Stomach (tissue), 9 donors: ENCODE data around the gene ATP6V1G2. TPM values are rescaled to one million over a fixed set of nuclear protein-coding genes. Genes with fewer than 3 reads are reported as not detected.
A peak's percentile ranks its signal among the peaks of the same experiment; 100 is the strongest.
"Not testable (repeated sequence)": the region's sequence is repeated elsewhere in the genome, so short reads cannot be mapped to it uniquely, and the experiment has no call there.

ENCODE experiments used
- DNase-seq, 2 donors: peaks; one replicate each; pipeline versions ENCODE4 v3.0.0 to v3.0.0-alpha.2; 2013 to 2019
- H3K27ac ChIP-seq, 5 donors: fragments of 200-600 bp in 4 of 5; sonication (generic) in 4 of 5; one replicate each; pipeline ENCODE4 v1.5.1; 2013 to 2019; ENCODE audit warnings: mild to moderate bottlenecking in 1 of 5, moderate library complexity in 1 of 5
- H3K27me3 ChIP-seq, 3 donors: fragments of 200-600 bp; sonication (generic); one replicate each; pipeline ENCODE4 v1.5.1; 2017 to 2019; ENCODE audit warnings: mixed run types in 1 of 3
- H3K36me3 ChIP-seq, 4 donors: fragments of 200-600 bp; sonication (generic); 1 replicate in 3 of 4; 2 replicates in 1 of 4; pipeline ENCODE4 v1.5.1; 2016 to 2019
- H3K4me1 ChIP-seq, 4 donors: fragments of 200-600 bp; sonication (generic); one replicate each; pipeline ENCODE4 v1.5.1; 2016 to 2019
- H3K4me3 ChIP-seq, 4 donors: fragments of 200-600 bp; sonication (generic) in 3 of 4; one replicate each; pipeline ENCODE4 v1.5.1; 2016 to 2019; ENCODE audit warnings: mild to moderate bottlenecking in 1 of 4
- H3K9me3 ChIP-seq, 4 donors: fragments of 200-600 bp; sonication (generic); one replicate each; pipeline ENCODE4 v1.5.1; 2016 to 2019
- POLR2A ChIP-seq, 4 donors: fragments of 450-650 bp; IDR thresholded peaks; one replicate each; pipeline ENCODE4 v1.6.1; 2016; ENCODE audit warnings: antibody characterized with exemption in 4 of 4, control low read depth in 2 of 4, mild to moderate bottlenecking in 1 of 4, moderate library complexity in 1 of 4
- POLR2AphosphoS5 ChIP-seq, 3 donors: sonication (generic); formaldehyde crosslinking; IDR thresholded peaks; one replicate each; pipeline ENCODE4 v1.6.1; 2016; ENCODE audit warnings: antibody characterized with exemption in 3 of 3
- WGBS, 5 donors: extraction: QIAGEN DNeasy Blood & Tissue Kit in 3 of 5; methylation state at CpG; one replicate each; pipeline versions ENCODE4 v1.1.5 to v1.1.7; 2013 to 2018; 5-methylcytosine and 5-hydroxymethylcytosine counted together
- intact Hi-C: fragments of 100-400 bp; cut with DNase I; formaldehyde crosslinking; loops from one replicate; pipeline ENCODE4 v1.15.1; 2023; ENCODE audit warnings: low total_unique reads
- polyA plus RNA-seq, 3 donors: library from polyadenylated mRNA; stranded (reverse); fragments of 200-250 nt; gene quantifications; one replicate each; pipeline ENCODE4 v1.2.3, GENCODE V29; 2013
- small RNA-seq, 4 donors: library from RNA; depleted of rRNA; stranded (forward); fragments of <200 nt; gene quantifications; one replicate each; pipeline ENCODE3, GENCODE V24; 2016
- total RNA-seq, 5 donors: library from RNA; depleted of rRNA; stranded (reverse); fragments of >200 nt; gene quantifications; one replicate each; pipeline versions ENCODE4 v1.1.0 to v1.2.3, GENCODE V29; 2014 to 2016
- TF ChIP-seq, protein P1 (sequence below), 7 experiments: fragments of 450-650 bp in 4 of 7; fragments of 200-600 bp in 3 of 7; sonication (generic) in 3 of 7; IDR thresholded peaks; one replicate each; pipeline ENCODE4 v1.5.1; 2016 to 2019; ENCODE audit warnings: antibody characterized with exemption in 7 of 7, control low read depth in 2 of 7, mild to moderate bottlenecking in 1 of 7
- donor health status: healthy with polysubstance abuse.
- donor health status: Bipolar disorder and iron deficiency.
- donor health status: healthy.

Gene ATP6V1G2
- total and polyA plus RNA-seq, 8 donors = 0.87 to 4.6 (median 1.8) TPM; not detected in 2

DNA sequence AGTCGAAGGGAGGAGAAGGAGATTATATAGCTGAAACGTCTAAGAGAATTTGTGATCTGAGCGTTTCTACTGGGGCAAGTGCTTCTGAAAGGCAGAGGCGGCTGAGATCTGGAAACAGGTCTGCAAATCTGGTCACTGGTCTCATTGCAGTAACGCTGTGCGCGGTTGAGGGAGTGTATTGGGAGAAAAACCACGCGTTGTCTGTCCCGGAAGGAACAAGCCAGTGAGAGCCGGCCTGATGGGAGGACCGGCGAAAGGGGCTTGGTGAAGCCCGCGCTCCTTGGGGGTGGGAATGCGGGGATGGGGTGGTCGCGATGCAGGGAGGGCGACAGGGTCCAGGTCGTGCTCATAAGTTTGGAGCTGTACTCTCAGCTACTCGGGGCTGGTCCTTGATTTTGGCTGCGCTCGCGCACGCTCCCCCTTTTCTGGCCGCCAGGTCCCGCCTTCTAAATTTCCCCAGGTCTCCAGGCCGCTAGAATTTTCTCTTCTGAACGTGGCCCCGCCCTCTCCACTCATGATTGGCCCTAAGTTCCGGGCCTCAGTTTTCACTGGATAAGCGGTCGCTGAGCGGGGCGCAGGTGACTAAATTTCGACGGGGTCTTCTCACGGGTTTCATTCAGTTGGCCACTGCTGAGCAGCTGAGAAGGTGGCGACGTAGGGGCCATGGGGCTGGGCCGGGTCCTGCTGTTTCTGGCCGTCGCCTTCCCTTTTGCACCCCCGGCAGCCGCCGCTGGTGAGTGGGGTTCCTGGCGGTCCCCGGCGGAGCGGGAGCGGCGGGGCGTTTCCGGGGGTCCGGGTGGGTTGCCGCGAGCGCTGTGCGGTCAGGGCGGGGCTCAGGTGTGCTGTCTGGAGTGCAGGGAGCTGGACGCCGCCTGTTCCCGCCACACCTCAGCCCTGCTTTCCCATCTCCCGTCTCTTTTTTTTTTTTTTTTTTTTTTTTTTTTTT, 48.6 kb downstream of the ATP6V1G2 start, which contains the start of gene MICB:
Gene MICB (plus strand): TSS at position 615 of the 946 bp plus-strand sequence. CDS start 49 bp downstream, at position 664.
- intact Hi-C loops = no loop called here
- WGBS, 5 donors = 0 to 1% (median 1%) methylated on average over 46 to 64 of the region's 64 CpGs
- TF ChIP-seq, protein P1, sequence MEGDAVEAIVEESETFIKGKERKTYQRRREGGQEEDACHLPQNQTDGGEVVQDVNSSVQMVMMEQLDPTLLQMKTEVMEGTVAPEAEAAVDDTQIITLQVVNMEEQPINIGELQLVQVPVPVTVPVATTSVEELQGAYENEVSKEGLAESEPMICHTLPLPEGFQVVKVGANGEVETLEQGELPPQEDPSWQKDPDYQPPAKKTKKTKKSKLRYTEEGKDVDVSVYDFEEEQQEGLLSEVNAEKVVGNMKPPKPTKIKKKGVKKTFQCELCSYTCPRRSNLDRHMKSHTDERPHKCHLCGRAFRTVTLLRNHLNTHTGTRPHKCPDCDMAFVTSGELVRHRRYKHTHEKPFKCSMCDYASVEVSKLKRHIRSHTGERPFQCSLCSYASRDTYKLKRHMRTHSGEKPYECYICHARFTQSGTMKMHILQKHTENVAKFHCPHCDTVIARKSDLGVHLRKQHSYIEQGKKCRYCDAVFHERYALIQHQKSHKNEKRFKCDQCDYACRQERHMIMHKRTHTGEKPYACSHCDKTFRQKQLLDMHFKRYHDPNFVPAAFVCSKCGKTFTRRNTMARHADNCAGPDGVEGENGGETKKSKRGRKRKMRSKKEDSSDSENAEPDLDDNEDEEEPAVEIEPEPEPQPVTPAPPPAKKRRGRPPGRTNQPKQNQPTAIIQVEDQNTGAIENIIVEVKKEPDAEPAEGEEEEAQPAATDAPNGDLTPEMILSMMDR (IDR thresholded peaks at IDR 0.05) = peak in 1 of 7 experiments; percentile 15
- no peak for TF ChIP-seq POLR2AphosphoS5 (IDR thresholded peaks at IDR 0.05)
- H3K27me3 ChIP-seq = peaks cover 0 to 21% (median 0%) of the 10 kb centered on the region in 3 donors
- H3K9me3 ChIP-seq = no peaks in the 10 kb centered on the region
- peak; percentile 83 to 86 for DNase-seq
- peaks cover 0 to 58% (median 31%) of the 10 kb centered on the region in 4 donors for H3K4me1 ChIP-seq
- H3K36me3 ChIP-seq = no peaks in the 10 kb centered on the region
- peak within 1 kb of the TSS; percentile 55 to 80 (median 66) for H3K4me3 ChIP-seq
- H3K27ac ChIP-seq = peak within 1 kb of the TSS in 4 of 5 donors; percentile 34 to 74 (median 68)

DNA sequence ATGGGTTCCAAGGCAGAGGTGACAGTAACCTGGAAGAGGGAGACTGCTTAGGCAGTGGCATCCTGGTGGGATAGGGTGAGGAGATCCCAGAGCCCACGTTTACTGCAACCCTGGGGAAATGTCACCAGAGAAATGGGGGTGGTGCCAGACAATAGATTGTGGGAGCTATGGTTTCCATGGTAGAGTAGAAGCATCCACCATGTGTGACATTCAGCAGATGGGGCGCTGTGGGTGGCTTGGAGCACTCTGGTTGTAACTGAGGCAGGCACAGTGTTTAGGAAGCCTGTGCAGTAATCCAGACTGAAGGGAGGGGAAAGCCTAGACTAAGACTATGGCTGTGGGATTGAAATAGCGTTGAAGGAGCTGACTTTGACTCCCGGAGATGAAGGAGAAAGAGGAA, 49.6 kb downstream of the ATP6V1G2 start:
- peaks cover 0 to 18% (median 0%) of the 10 kb centered on the region in 3 donors for H3K27me3 ChIP-seq
- H3K9me3 ChIP-seq, H3K4me3 ChIP-seq, H3K27ac ChIP-seq, H3K36me3 ChIP-seq, DNase-seq, intact Hi-C loops: not testable (repeated sequence)
- H3K4me1 ChIP-seq = peaks cover 0 to 62% (median 31%) of the 10 kb centered on the region in 4 donors
- 36 to 62% (median 47%) methylated on average over 4 of the region's 4 CpGs for WGBS, 5 donors

DNA sequence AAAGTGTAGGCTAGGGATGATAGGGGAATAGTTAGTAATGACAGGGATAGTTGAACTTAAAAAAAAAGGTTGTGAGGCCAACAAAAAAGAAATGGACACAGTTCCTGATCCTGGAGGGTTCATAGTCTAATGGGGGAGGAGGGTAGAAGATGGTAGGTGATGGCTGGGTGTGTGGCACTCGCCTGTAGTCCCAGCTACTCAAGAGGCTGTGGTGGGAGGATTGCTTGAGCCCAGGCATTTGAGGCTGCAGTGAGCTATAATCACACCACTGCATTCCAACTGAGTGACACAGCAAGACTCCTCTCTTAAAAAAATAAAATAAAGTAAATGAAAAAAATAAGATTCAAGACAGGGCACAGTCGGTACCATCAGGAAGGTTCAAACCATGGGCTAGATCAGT, 50.8 kb downstream of the ATP6V1G2 start:
- intact Hi-C loops = no loop called here

More for the DNA sequence above, 50.8 kb downstream of the ATP6V1G2 start:
- peaks cover 0 to 65% (median 31%) of the 10 kb centered on the region in 4 donors for H3K4me1 ChIP-seq
- no peak for DNase-seq
- no peaks in the 10 kb centered on the region for H3K9me3 ChIP-seq
- TF ChIP-seq, protein P1 (IDR thresholded peaks at IDR 0.05) = no peak
- TF ChIP-seq POLR2AphosphoS5 (IDR thresholded peaks at IDR 0.05) = no peak
- no peak for TF ChIP-seq POLR2A (IDR thresholded peaks at IDR 0.05)
- H3K27ac ChIP-seq = peak overlapping the region in 2 of 5 donors; percentile 77 to 84
- 63 to 84% (median 72%) methylated on average over 2 of the region's 2 CpGs for WGBS, 5 donors
- H3K27me3 ChIP-seq = peaks cover 0 to 22% (median 0%) of the 10 kb centered on the region in 3 donors
- peak overlapping the region in 2 of 4 donors; percentile 59 to 67 for H3K4me3 ChIP-seq
- H3K36me3 ChIP-seq = no peaks in the 10 kb centered on the region

Small RNA genes within 50 kb of the gene (small RNA-seq; reads per million reads assigned to genes)
- gene AL663061.1 (0 reads per million in 4 donors), gene RF00019 (0 reads per million in 4 donors), gene SNORD117 (107 to 376 (median 246) reads per million in 4 donors), gene SNORD84 (0 reads per million in 4 donors)

Other genes with a start within 250 kb of the ATP6V1G2 start
Only the 30 nearest of the 31 such genes appear.
- gene HLA-B, start 189.4 kb downstream of the ATP6V1G2 start, total RNA-seq = 1,000 to 10,000 TPM in 3 of 5 donors, 100 to 1,000 TPM in 2; 134 to 1,907 (median 1,119) TPM
- gene HLA-B, start 189.4 kb downstream of the ATP6V1G2 start, polyA plus RNA-seq = 100 to 1,000 TPM; 302 to 830 (median 436) TPM
- 10 to 100 TPM in 3 of 5 donors, 1 to 10 TPM in 2; 2.0 to 13.4 (median 11.1) TPM for gene MICA, start 143.0 kb downstream of the ATP6V1G2 start, total RNA-seq
- 10 to 100 TPM in 2 of 3 donors, 1 to 10 TPM in 1; 9.9 to 13.6 (median 13.1) TPM for gene MICA, start 143.0 kb downstream of the ATP6V1G2 start, polyA plus RNA-seq
- 1 to 10 TPM in 1 of 5 donors, under 1 TPM in 2, not detected in 2; 0.29 to 1.7 (median 0.89) TPM for gene MICB, start 48.5 kb downstream of the ATP6V1G2 start, total RNA-seq
- gene MICB, start 48.5 kb downstream of the ATP6V1G2 start, polyA plus RNA-seq = 1 to 10 TPM in 1 of 3 donors, under 1 TPM in 2; 0.76 to 1.4 (median 0.83) TPM
- not detected for gene MCCD1, start 17.6 kb downstream of the ATP6V1G2 start, total RNA-seq
- not detected for gene MCCD1, start 17.6 kb downstream of the ATP6V1G2 start, polyA plus RNA-seq
- 100 to 1,000 TPM; 198 to 445 (median 248) TPM for gene DDX39B, start 4.6 kb downstream of the ATP6V1G2 start, total RNA-seq
- gene DDX39B, start 4.6 kb downstream of the ATP6V1G2 start, polyA plus RNA-seq = 100 to 1,000 TPM; 255 to 383 (median 255) TPM
- gene NFKBIL1, start 1.0 kb upstream of the ATP6V1G2 start, total RNA-seq = 10 to 100 TPM in 4 of 5 donors, under 1 TPM in 1; 0.45 to 51.9 (median 13.6) TPM
- 10 to 100 TPM; 23.9 to 45.1 (median 29.9) TPM for gene NFKBIL1, start 1.0 kb upstream of the ATP6V1G2 start, polyA plus RNA-seq
- not detected for gene LTA, start 25.7 kb upstream of the ATP6V1G2 start, total RNA-seq
- under 1 TPM in 1 of 3 donors, not detected in 2; 0.18 TPM for gene LTA, start 25.7 kb upstream of the ATP6V1G2 start, polyA plus RNA-seq
- gene TNF, start 29.0 kb upstream of the ATP6V1G2 start, total RNA-seq = under 1 TPM in 1 of 5 donors, not detected in 4; 0.58 TPM
- gene TNF, start 29.0 kb upstream of the ATP6V1G2 start, polyA plus RNA-seq = under 1 TPM in 2 of 3 donors, not detected in 1; 0.28 to 0.31 TPM
- 1 to 10 TPM in 1 of 5 donors, not detected in 4; 4.8 TPM for gene LTB, start 35.8 kb upstream of the ATP6V1G2 start, total RNA-seq
- 10 to 100 TPM in 1 of 3 donors, 1 to 10 TPM in 2; 4.2 to 13.4 (median 9.0) TPM for gene LTB, start 35.8 kb upstream of the ATP6V1G2 start, polyA plus RNA-seq
- gene LST1, start 39.7 kb upstream of the ATP6V1G2 start, total RNA-seq = 1 to 10 TPM in 2 of 5 donors, not detected in 3; 2.9 to 6.7 TPM
- 10 to 100 TPM in 2 of 3 donors, 1 to 10 TPM in 1; 8.8 to 35.4 (median 26.7) TPM for gene LST1, start 39.7 kb upstream of the ATP6V1G2 start, polyA plus RNA-seq
- not detected for gene NCR3, start 46.4 kb upstream of the ATP6V1G2 start, total RNA-seq
- gene NCR3, start 46.4 kb upstream of the ATP6V1G2 start, polyA plus RNA-seq = under 1 TPM in 1 of 3 donors, not detected in 2; 0.25 TPM
- gene AIF1, start 68.6 kb upstream of the ATP6V1G2 start, total RNA-seq = 10 to 100 TPM in 2 of 5 donors, 1 to 10 TPM in 2, not detected in 1; 3.2 to 38.3 (median 15.6) TPM
- gene AIF1, start 68.6 kb upstream of the ATP6V1G2 start, polyA plus RNA-seq = 10 to 100 TPM; 28.2 to 74.2 (median 68.7) TPM
- 100 to 1,000 TPM in 3 of 5 donors, 10 to 100 TPM in 2; 49.4 to 125 (median 107) TPM for gene PRRC2A, start 74.1 kb upstream of the ATP6V1G2 start, total RNA-seq
- 100 to 1,000 TPM in 1 of 3 donors, 10 to 100 TPM in 2; 56.4 to 109 (median 80.8) TPM for gene PRRC2A, start 74.1 kb upstream of the ATP6V1G2 start, polyA plus RNA-seq
- gene BAG6, start 106.1 kb upstream of the ATP6V1G2 start, total RNA-seq = 100 to 1,000 TPM; 111 to 169 (median 141) TPM
- gene BAG6, start 106.1 kb upstream of the ATP6V1G2 start, polyA plus RNA-seq = 100 to 1,000 TPM; 157 to 287 (median 180) TPM
- 1 to 10 TPM in 2 of 5 donors, not detected in 3; 1.3 to 1.9 TPM for gene APOM, start 109.3 kb upstream of the ATP6V1G2 start, total RNA-seq
- 10 to 100 TPM in 1 of 3 donors, 1 to 10 TPM in 2; 6.4 to 14.2 (median 6.5) TPM for gene APOM, start 109.3 kb upstream of the ATP6V1G2 start, polyA plus RNA-seq
- gene C6orf47, start 114.2 kb upstream of the ATP6V1G2 start, total RNA-seq = 10 to 100 TPM; 12.8 to 44.9 (median 32.0) TPM
- 10 to 100 TPM; 10.5 to 16.0 (median 13.0) TPM for gene C6orf47, start 114.2 kb upstream of the ATP6V1G2 start, polyA plus RNA-seq
- 10 to 100 TPM in 4 of 5 donors, 1 to 10 TPM in 1; 5.8 to 36.8 (median 10.6) TPM for gene GPANK1, start 118.4 kb upstream of the ATP6V1G2 start, total RNA-seq
- 10 to 100 TPM; 13.0 to 17.9 (median 13.4) TPM for gene GPANK1, start 118.4 kb upstream of the ATP6V1G2 start, polyA plus RNA-seq
- 100 to 1,000 TPM in 3 of 5 donors, 10 to 100 TPM in 2; 11.3 to 375 (median 142) TPM for gene CSNK2B, start 119.5 kb upstream of the ATP6V1G2 start, total RNA-seq
- 100 to 1,000 TPM; 152 to 233 (median 181) TPM for gene CSNK2B, start 119.5 kb upstream of the ATP6V1G2 start, polyA plus RNA-seq
- gene LY6G5B, start 123.4 kb upstream of the ATP6V1G2 start, total RNA-seq = 10 to 100 TPM in 2 of 5 donors, 1 to 10 TPM in 2, not detected in 1; 2.7 to 17.1 (median 10.3) TPM
- gene LY6G5B, start 123.4 kb upstream of the ATP6V1G2 start, polyA plus RNA-seq = 1 to 10 TPM in 2 of 3 donors, under 1 TPM in 1; 0.44 to 4.7 (median 2.1) TPM
- gene LY6G5C, start 134.5 kb upstream of the ATP6V1G2 start, total RNA-seq = not detected
- gene LY6G5C, start 134.5 kb upstream of the ATP6V1G2 start, polyA plus RNA-seq = 1 to 10 TPM; 1.8 to 4.9 (median 2.7) TPM
- 100 to 1,000 TPM in 1 of 5 donors, 10 to 100 TPM in 4; 40.9 to 122 (median 49.0) TPM for gene ABHD16A, start 156.7 kb upstream of the ATP6V1G2 start, total RNA-seq
- gene ABHD16A, start 156.7 kb upstream of the ATP6V1G2 start, polyA plus RNA-seq = 10 to 100 TPM; 15.1 to 48.0 (median 20.4) TPM
- not detected for gene LY6G6F, start 160.3 kb upstream of the ATP6V1G2 start, total RNA-seq
- gene LY6G6F, start 160.3 kb upstream of the ATP6V1G2 start, polyA plus RNA-seq = not detected
- not detected for gene LY6G6D, start 168.7 kb upstream of the ATP6V1G2 start, total RNA-seq
- not detected for gene LY6G6D, start 168.7 kb upstream of the ATP6V1G2 start, polyA plus RNA-seq
- gene LY6G6C, start 175.1 kb upstream of the ATP6V1G2 start, total RNA-seq = not detected
- under 1 TPM in 1 of 3 donors, not detected in 2; 0.90 TPM for gene LY6G6C, start 175.1 kb upstream of the ATP6V1G2 start, polyA plus RNA-seq
- gene MPIG6B, start 176.8 kb upstream of the ATP6V1G2 start, total RNA-seq = not detected
- under 1 TPM in 1 of 3 donors, not detected in 2; 0.10 TPM for gene MPIG6B, start 176.8 kb upstream of the ATP6V1G2 start, polyA plus RNA-seq
- gene DDAH2, start 182.7 kb upstream of the ATP6V1G2 start, total RNA-seq = 100 to 1,000 TPM in 2 of 5 donors, 10 to 100 TPM in 3; 33.3 to 133 (median 76.1) TPM
- 10 to 100 TPM; 52.9 to 73.7 (median 57.9) TPM for gene DDAH2, start 182.7 kb upstream of the ATP6V1G2 start, polyA plus RNA-seq
- 100 to 1,000 TPM in 4 of 5 donors, 10 to 100 TPM in 1; 33.8 to 381 (median 117) TPM for gene CLIC1, start 189.9 kb upstream of the ATP6V1G2 start, total RNA-seq
- 100 to 1,000 TPM; 331 to 597 (median 348) TPM for gene CLIC1, start 189.9 kb upstream of the ATP6V1G2 start, polyA plus RNA-seq
- gene MSH5, start 193.4 kb upstream of the ATP6V1G2 start, total RNA-seq = 10 to 100 TPM in 4 of 5 donors, 1 to 10 TPM in 1; 4.1 to 66.4 (median 21.4) TPM
- gene MSH5, start 193.4 kb upstream of the ATP6V1G2 start, polyA plus RNA-seq = 1 to 10 TPM; 2.9 to 9.3 (median 3.2) TPM
- gene SAPCD1, start 216.0 kb upstream of the ATP6V1G2 start, total RNA-seq = 10 to 100 TPM in 2 of 5 donors, 1 to 10 TPM in 2, not detected in 1; 2.7 to 40.8 (median 7.6) TPM
- 1 to 10 TPM; 2.4 to 5.4 (median 2.9) TPM for gene SAPCD1, start 216.0 kb upstream of the ATP6V1G2 start, polyA plus RNA-seq
- 10 to 100 TPM in 1 of 5 donors, 1 to 10 TPM in 3, not detected in 1; 4.2 to 18.3 (median 7.5) TPM for gene VWA7, start 230.7 kb upstream of the ATP6V1G2 start, total RNA-seq
- 1 to 10 TPM; 1.3 to 1.4 (median 1.4) TPM for gene VWA7, start 230.7 kb upstream of the ATP6V1G2 start, polyA plus RNA-seq